GM12878 (cell line): ENCODE measurements around the gene ENPP7. TPM values are rescaled to one million over a fixed set of nuclear protein-coding genes. Genes with fewer than 3 reads are reported as not detected.

Experiments
- ATAC-seq: fragments of 200-7000 bp; cut with Tn5 transposase; 3 replicates; pipeline ENCODE4 v1.9.1; 2020; ENCODE audit warnings: mild to moderate bottlenecking, moderate library complexity
- BruUV-seq: library from RNA; stranded (reverse); fragments of 400-500 nt; replicated peaks from 2 replicates; lab custom pipeline; 2021; lab: Mats Ljungman, UMichigan
- CTCF ChIA-PET: fragments of 300-600 bp; sonication (Branson Sonifier 250); formaldehyde crosslinking; extraction: SDS; loops from one replicate; lab custom pipeline; 2021; ENCODE audit warnings: inconsistent platforms; lab: Yijun Ruan, JAX
- POLR2A ChIA-PET: fragments of 350-600 bp; formaldehyde crosslinking; extraction: SDS; loops from one replicate; lab custom pipeline; 2021; ENCODE audit warnings: inconsistent platforms; lab: Charles Lee
- RAD21 ChIA-PET: fragments of 300-600 bp; sonication (Branson Sonifier 250); formaldehyde crosslinking; loops from one replicate; lab custom pipeline; 2023; ENCODE audit warnings: antibody characterized with exemption; ENCODE audit not compliant: unreplicated experiment; lab: Charles Lee
- SMC1A ChIA-PET: fragments of 300-600 bp; sonication (Branson Sonifier 250); formaldehyde crosslinking; loops from one replicate; lab custom pipeline; 2023; ENCODE audit not compliant: unreplicated experiment, uncharacterized antibody; lab: Charles Lee
- DNase-seq: peaks from one replicate; pipeline ENCODE4 v3.0.0-alpha.2; 2011; ENCODE audit warnings: low read depth, low spot score
- FAIRE-seq: peaks from 3 replicates; lab custom pipeline; 2011; peaks lifted over from hg19 to GRCh38; lab: Jason Lieb, UNC
- H2AFZ ChIP-seq: 2 replicates; pipeline ENCODE4 v1.6.0; 2011; ENCODE audit warnings: low read depth, low read length, control low read depth; ENCODE audit not compliant: control insufficient read depth
- H3K27ac ChIP-seq: 2 replicates; pipeline ENCODE4 v1.5.1; 2011; ENCODE audit warnings: control low read depth; ENCODE audit not compliant: control insufficient read depth, insufficient read depth
- H3K27me3 ChIP-seq, 2 experiments: replicated peaks in 1 of 2; 2 replicates each; pipeline versions ENCODE4 v1.6.0 to v1.6.1; 2011; ENCODE audit warnings: low read length in 1 of 2; ENCODE audit not compliant: control insufficient read depth in 2 of 2, insufficient read depth in 2 of 2
- H3K36me3 ChIP-seq, 2 experiments: 2 replicates each; pipeline ENCODE4 v1.5.1; 2011; ENCODE audit warnings: low read length in 1 of 2; ENCODE audit not compliant: control insufficient read depth in 2 of 2, insufficient read depth in 2 of 2
- H3K4me1 ChIP-seq: 2 replicates; pipeline ENCODE4 v1.6.1; 2011; ENCODE audit warnings: mild to moderate bottlenecking, low read length, moderate library complexity, mixed read lengths; ENCODE audit not compliant: control insufficient read depth, insufficient read depth
- H3K4me2 ChIP-seq: 2 replicates; pipeline ENCODE4 v1.6.0; 2011; ENCODE audit warnings: control low read depth; ENCODE audit not compliant: control insufficient read depth, insufficient read depth
- H3K4me3 ChIP-seq: fragments of 200-600 bp; sonication (generic); 2 replicates; pipeline ENCODE4 v1.5.1; 2016
- H3K79me2 ChIP-seq: 2 replicates; pipeline ENCODE4 v1.6.0; 2011; ENCODE audit warnings: low read length; ENCODE audit not compliant: control insufficient read depth, insufficient read depth
- H3K9ac ChIP-seq: 2 replicates; pipeline ENCODE4 v1.8.0; 2011; ENCODE audit warnings: low read length, control low read depth, mixed read lengths; ENCODE audit not compliant: control insufficient read depth, insufficient read depth
- H3K9me3 ChIP-seq: replicated peaks from 3 replicates; pipeline ENCODE4 v1.5.1; 2011; ENCODE audit warnings: mild to moderate bottlenecking, low read length; ENCODE audit not compliant: control insufficient read depth, insufficient read depth
- H4K20me1 ChIP-seq: 2 replicates; pipeline ENCODE4 v1.6.0; 2011; ENCODE audit not compliant: control insufficient read depth, insufficient read depth
- BHLHE40 ChIP-seq, 2 experiments: fragments of 450-650 bp in 1 of 2; IDR thresholded peaks; 2 replicates each; pipeline ENCODE4 v1.6.1; 2011 to 2017; ENCODE audit warnings: low read depth in 2 of 2, borderline replicate concordance in 1 of 2, improper control_type of control experiment in 1 of 2, low read length in 1 of 2, mild to moderate bottlenecking in 1 of 2
- JUNB ChIP-seq: IDR thresholded peaks from 2 replicates; pipeline ENCODE4 v1.6.1; 2016; ENCODE audit warnings: antibody characterized with exemption, mild to moderate bottlenecking
- MEF2B ChIP-seq: fragments of 450-650 bp; IDR thresholded peaks from 2 replicates; pipeline ENCODE4 v1.6.1; 2018; ENCODE audit warnings: mild to moderate bottlenecking, moderate library complexity; ENCODE audit not compliant: partially characterized antibody, poor library complexity, severe bottlenecking
- RFX5 ChIP-seq: IDR thresholded peaks from 2 replicates; pipeline ENCODE4 v1.6.1; 2011; ENCODE audit warnings: low read depth, low read length, improper control_type of control experiment
- SPI1 ChIP-seq: IDR thresholded peaks from 2 replicates; pipeline ENCODE4 v1.6.1; 2011; ENCODE audit warnings: low read depth, mild to moderate bottlenecking, low read length, moderate library complexity, borderline replicate concordance; ENCODE audit not compliant: insufficient read depth
- WGBS: methylation state at CpG from one replicate; pipeline ENCODE4 v1.1.6; 2016; ENCODE audit warnings: low lambda C conversion rate; ENCODE audit not compliant: insufficient replicate concordance, insufficient coverage; ENCODE audit errors: missing lambda C conversion rate; 5-methylcytosine and 5-hydroxymethylcytosine counted together
- in situ Hi-C: fragments of 300-500 bp; cut with MboI; formaldehyde crosslinking; loops from 9 replicates; pipeline ENCODE4 v1.14.3; 2018; ENCODE audit warnings: mixed read lengths
- intact Hi-C: fragments of 100-400 bp; cut with micrococcal nuclease; formaldehyde crosslinking; loops from one replicate; pipeline ENCODE4 v1.14.2; 2022; ENCODE audit not compliant: unreplicated experiment
- polyA plus RNA-seq, 11 experiments: library from polyadenylated mRNA; depleted of rRNA in 4 of 11; unstranded in 6 of 11; stranded (reverse) in 5 of 11; fragments of >200 nt; fragmentation: Nextera tagmentation in 4 of 11; fragmentation: Illumina TruSeq in 1 of 11; extraction: Ambion mirVana in 4 of 11; extraction: Trizol in 1 of 11; gene quantifications; 1 replicate in 1 of 11; 2 replicates in 10 of 11; pipeline versions ENCODE4 v1.2.1 to v1.2.3, GENCODE V29; 2011 to 2016; ENCODE audit warnings: inconsistent platforms in 2 of 11, missing spikeins in 2 of 11, low read depth in 1 of 11
- total RNA-seq, 4 experiments: library from RNA; depleted of rRNA in 3 of 4; stranded (reverse); fragments of >200 nt in 3 of 4; fragmentation: Illumina TruSeq in 1 of 4; extraction: Trizol in 1 of 4; gene quantifications; 2 replicates each; pipeline versions ENCODE4 v1.2.1 to v1.2.3, GENCODE V29; 2013 to 2021
- TF ChIP-seq, protein P1 (sequence below): fragments of 450-650 bp; IDR thresholded peaks from 2 replicates; pipeline ENCODE4 v1.6.1; 2017; ENCODE audit warnings: mild to moderate bottlenecking, moderate library complexity
- TF ChIP-seq, protein P2 (sequence below): fragments of 450-650 bp; IDR thresholded peaks from 2 replicates; pipeline ENCODE4 v1.6.1; 2017; ENCODE audit warnings: low read depth, mild to moderate bottlenecking, moderate library complexity
- TF ChIP-seq, protein P3 (sequence below): fragments of 450-650 bp; conservative IDR thresholded peaks from 2 replicates; pipeline ENCODE4 v1.6.1; 2017; ENCODE audit warnings: mild to moderate bottlenecking, moderate library complexity
- TF ChIP-seq, protein P4 (sequence below): fragments of 450-650 bp; IDR thresholded peaks from 2 replicates; pipeline ENCODE4 v1.6.1; 2017; ENCODE audit warnings: mild to moderate bottlenecking, moderate library complexity

ENPP7 gene
- total and polyA plus RNA-seq, 10 of the 15 experiments (the other 5 are each of a cell fraction or from before 2014, with no cell fraction given), result 0.04 to 0.41 (median 0.18) TPM; not detected in 1

DNA sequence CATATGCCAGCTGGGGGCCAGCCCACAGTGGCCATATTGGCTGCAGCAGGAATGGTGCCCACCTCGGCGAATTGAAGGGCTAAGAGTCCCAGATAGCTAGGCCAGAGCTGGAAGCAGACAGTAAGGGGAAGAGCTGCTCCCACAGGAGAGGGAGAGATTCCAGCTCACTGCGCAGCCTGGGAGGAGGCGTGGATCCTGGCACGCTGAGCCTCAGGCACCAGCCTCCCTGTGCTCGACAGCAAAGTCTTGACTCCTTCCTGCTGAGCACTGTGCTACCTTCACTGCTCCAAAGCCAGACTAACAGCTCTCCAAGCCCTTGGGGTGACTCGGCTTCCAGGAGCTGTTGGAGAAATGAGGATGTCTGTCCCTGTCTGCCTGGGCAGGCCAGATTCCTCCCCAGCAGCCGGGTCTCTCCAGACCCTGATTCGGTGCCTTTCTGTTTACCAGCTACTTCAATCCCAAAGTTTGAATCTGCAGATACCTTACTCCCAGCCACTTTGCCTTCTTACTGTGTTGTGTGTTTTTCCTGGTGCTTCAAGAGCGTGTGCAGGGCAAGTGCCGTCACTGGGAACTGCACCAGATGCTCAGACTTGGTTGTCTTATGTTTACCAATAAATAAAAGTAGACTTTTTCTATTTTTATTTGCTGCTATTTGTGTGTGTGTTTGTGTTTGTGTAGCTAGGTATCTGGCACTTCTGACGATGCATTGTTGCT, 56.3 kb downstream of the ENPP7 start:
- H3K36me3 ChIP-seq, result no peaks in the 10 kb centered on the region
- peaks cover 14 to 16% of the 10 kb centered on the region in 2 experiments; a peak in 3 of 4 replicates for H3K27me3 ChIP-seq
- no peak overlapping the region for H3K4me3 ChIP-seq
- peaks cover under 1% of the 10 kb centered on the region; the same call in 1 of the 2 replicates for H3K4me1 ChIP-seq
- POLR2A ChIA-PET, result no interaction called here
- H3K4me2 ChIP-seq, result no peak overlapping the region
- in situ Hi-C loops, result loop anchor here (5.0 kb wide), 1 partner anchor 185 kb away; no protein-coding TSS in a partner anchor
- CTCF ChIA-PET, result interaction anchor here (1.0 to 1.7 kb wide), 5 partner anchors 10 to 207 kb away, joined by 3 to 5 read pairs (median 5); no protein-coding TSS in a partner anchor
- H2AFZ ChIP-seq, result no peak overlapping the region
- FAIRE-seq, result no peak
- intact Hi-C loops, result no loop called here
- H4K20me1 ChIP-seq, result no peaks in the 10 kb centered on the region
- no peaks in the 10 kb centered on the region for H3K79me2 ChIP-seq
- no peak for ATAC-seq
- BruUV-seq, result no TSS peak
- H3K9me3 ChIP-seq, result no peaks in the 10 kb centered on the region
- no peak for DNase-seq
- H3K9ac ChIP-seq, result no peak overlapping the region
- no peak overlapping the region for H3K27ac ChIP-seq
- SMC1A ChIA-PET, result interaction anchor here (0.7 to 1.3 kb wide), 4 partner anchors 8 to 183 kb away, joined by 3 to 4 read pairs (median 3); partner anchors contain the start of gene CBX8
- 27% methylated on average over 12 of the region's 12 CpGs for WGBS
- RAD21 ChIA-PET, result no interaction called here
- TF ChIP-seq, protein P1, sequence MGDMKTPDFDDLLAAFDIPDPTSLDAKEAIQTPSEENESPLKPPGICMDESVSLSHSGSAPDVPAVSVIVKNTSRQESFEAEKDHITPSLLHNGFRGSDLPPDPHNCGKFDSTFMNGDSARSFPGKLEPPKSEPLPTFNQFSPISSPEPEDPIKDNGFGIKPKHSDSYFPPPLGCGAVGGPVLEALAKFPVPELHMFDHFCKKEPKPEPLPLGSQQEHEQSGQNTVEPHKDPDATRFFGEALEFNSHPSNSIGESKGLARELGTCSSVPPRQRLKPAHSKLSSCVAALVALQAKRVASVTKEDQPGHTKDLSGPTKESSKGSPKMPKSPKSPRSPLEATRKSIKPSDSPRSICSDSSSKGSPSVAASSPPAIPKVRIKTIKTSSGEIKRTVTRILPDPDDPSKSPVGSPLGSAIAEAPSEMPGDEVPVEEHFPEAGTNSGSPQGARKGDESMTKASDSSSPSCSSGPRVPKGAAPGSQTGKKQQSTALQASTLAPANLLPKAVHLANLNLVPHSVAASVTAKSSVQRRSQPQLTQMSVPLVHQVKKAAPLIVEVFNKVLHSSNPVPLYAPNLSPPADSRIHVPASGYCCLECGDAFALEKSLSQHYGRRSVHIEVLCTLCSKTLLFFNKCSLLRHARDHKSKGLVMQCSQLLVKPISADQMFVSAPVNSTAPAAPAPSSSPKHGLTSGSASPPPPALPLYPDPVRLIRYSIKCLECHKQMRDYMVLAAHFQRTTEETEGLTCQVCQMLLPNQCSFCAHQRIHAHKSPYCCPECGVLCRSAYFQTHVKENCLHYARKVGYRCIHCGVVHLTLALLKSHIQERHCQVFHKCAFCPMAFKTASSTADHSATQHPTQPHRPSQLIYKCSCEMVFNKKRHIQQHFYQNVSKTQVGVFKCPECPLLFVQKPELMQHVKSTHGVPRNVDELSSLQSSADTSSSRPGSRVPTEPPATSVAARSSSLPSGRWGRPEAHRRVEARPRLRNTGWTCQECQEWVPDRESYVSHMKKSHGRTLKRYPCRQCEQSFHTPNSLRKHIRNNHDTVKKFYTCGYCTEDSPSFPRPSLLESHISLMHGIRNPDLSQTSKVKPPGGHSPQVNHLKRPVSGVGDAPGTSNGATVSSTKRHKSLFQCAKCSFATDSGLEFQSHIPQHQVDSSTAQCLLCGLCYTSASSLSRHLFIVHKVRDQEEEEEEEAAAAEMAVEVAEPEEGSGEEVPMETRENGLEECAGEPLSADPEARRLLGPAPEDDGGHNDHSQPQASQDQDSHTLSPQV, result no peak
- TF ChIP-seq JUNB (no peak), SPI1 (no peak), RFX5 (no peak), BHLHE40 (IDR thresholded peaks at IDR 0.05; ENCODE audit: borderline replicate concordance in 1 of 2, low read depth in 2 of 2, low read length in 1 of 2) (no peak), MEF2B (no peak)
- TF ChIP-seq, protein P2, sequence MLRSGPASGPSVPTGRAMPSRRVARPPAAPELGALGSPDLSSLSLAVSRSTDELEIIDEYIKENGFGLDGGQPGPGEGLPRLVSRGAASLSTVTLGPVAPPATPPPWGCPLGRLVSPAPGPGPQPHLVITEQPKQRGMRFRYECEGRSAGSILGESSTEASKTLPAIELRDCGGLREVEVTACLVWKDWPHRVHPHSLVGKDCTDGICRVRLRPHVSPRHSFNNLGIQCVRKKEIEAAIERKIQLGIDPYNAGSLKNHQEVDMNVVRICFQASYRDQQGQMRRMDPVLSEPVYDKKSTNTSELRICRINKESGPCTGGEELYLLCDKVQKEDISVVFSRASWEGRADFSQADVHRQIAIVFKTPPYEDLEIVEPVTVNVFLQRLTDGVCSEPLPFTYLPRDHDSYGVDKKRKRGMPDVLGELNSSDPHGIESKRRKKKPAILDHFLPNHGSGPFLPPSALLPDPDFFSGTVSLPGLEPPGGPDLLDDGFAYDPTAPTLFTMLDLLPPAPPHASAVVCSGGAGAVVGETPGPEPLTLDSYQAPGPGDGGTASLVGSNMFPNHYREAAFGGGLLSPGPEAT, result no peak
- TF ChIP-seq, protein P3, sequence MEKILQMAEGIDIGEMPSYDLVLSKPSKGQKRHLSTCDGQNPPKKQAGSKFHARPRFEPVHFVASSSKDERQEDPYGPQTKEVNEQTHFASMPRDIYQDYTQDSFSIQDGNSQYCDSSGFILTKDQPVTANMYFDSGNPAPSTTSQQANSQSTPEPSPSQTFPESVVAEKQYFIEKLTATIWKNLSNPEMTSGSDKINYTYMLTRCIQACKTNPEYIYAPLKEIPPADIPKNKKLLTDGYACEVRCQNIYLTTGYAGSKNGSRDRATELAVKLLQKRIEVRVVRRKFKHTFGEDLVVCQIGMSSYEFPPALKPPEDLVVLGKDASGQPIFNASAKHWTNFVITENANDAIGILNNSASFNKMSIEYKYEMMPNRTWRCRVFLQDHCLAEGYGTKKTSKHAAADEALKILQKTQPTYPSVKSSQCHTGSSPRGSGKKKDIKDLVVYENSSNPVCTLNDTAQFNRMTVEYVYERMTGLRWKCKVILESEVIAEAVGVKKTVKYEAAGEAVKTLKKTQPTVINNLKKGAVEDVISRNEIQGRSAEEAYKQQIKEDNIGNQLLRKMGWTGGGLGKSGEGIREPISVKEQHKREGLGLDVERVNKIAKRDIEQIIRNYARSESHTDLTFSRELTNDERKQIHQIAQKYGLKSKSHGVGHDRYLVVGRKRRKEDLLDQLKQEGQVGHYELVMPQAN, result no peak
- TF ChIP-seq, protein P4, sequence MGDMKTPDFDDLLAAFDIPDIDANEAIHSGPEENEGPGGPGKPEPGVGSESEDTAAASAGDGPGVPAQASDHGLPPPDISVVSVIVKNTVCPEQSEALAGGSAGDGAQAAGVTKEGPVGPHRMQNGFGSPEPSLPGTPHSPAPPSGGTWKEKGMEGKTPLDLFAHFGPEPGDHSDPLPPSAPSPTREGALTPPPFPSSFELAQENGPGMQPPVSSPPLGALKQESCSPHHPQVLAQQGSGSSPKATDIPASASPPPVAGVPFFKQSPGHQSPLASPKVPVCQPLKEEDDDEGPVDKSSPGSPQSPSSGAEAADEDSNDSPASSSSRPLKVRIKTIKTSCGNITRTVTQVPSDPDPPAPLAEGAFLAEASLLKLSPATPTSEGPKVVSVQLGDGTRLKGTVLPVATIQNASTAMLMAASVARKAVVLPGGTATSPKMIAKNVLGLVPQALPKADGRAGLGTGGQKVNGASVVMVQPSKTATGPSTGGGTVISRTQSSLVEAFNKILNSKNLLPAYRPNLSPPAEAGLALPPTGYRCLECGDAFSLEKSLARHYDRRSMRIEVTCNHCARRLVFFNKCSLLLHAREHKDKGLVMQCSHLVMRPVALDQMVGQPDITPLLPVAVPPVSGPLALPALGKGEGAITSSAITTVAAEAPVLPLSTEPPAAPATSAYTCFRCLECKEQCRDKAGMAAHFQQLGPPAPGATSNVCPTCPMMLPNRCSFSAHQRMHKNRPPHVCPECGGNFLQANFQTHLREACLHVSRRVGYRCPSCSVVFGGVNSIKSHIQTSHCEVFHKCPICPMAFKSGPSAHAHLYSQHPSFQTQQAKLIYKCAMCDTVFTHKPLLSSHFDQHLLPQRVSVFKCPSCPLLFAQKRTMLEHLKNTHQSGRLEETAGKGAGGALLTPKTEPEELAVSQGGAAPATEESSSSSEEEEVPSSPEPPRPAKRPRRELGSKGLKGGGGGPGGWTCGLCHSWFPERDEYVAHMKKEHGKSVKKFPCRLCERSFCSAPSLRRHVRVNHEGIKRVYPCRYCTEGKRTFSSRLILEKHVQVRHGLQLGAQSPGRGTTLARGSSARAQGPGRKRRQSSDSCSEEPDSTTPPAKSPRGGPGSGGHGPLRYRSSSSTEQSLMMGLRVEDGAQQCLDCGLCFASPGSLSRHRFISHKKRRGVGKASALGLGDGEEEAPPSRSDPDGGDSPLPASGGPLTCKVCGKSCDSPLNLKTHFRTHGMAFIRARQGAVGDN, result no peak
